HEK293 (cell line): ENCODE measurements around the gene RDH5.

Experiments used
- BCL11B ChIP-seq: fragments of 450-650 bp; formaldehyde crosslinking; IDR thresholded peaks from 2 replicates; pipeline ENCODE4 v1.5.1; 2016; ENCODE audit warnings: low read depth, missing biosample characterization, missing genetic modification characterization
- HOXA7 ChIP-seq: sonication (generic); formaldehyde crosslinking; IDR thresholded peaks from 2 replicates; pipeline ENCODE4 v1.8.1; 2022; ENCODE audit warnings: missing genetic modification reagents, borderline replicate concordance
- MYNN ChIP-seq: fragments of 450-650 bp; formaldehyde crosslinking; IDR thresholded peaks from 2 replicates; pipeline ENCODE4 v1.5.1; 2016; ENCODE audit warnings: missing biosample characterization, missing genetic modification characterization, borderline replicate concordance
- OVOL3 ChIP-seq: fragments of 450-650 bp; formaldehyde crosslinking; IDR thresholded peaks from 2 replicates; pipeline ENCODE4 v1.5.1; 2016; ENCODE audit warnings: missing biosample characterization, missing genetic modification characterization
- ZBTB48 ChIP-seq: fragments of 450-650 bp; formaldehyde crosslinking; IDR thresholded peaks from 2 replicates; pipeline ENCODE4 v1.5.1; 2016; ENCODE audit warnings: missing biosample characterization, missing genetic modification characterization
- ZNF114 ChIP-seq: fragments of 450-650 bp; formaldehyde crosslinking; IDR thresholded peaks from 2 replicates; pipeline ENCODE4 v1.5.0; 2017; ENCODE audit warnings: missing biosample characterization, missing genetic modification characterization
- ZNF211 ChIP-seq: fragments of 450-650 bp; formaldehyde crosslinking; IDR thresholded peaks from 2 replicates; pipeline ENCODE4 v1.5.1; 2016; ENCODE audit warnings: low read depth, missing biosample characterization, missing genetic modification characterization
- ZNF23 ChIP-seq: fragments of 450-650 bp; formaldehyde crosslinking; IDR thresholded peaks from 2 replicates; pipeline ENCODE4 v1.5.1; 2016; ENCODE audit warnings: missing biosample characterization, missing genetic modification characterization, borderline replicate concordance
- ZNF311 ChIP-seq: fragments of 450-650 bp; formaldehyde crosslinking; IDR thresholded peaks from 2 replicates; pipeline ENCODE4 v1.5.1; 2017; ENCODE audit warnings: missing biosample characterization, missing genetic modification characterization, borderline replicate concordance
- ZNF354C ChIP-seq: fragments of 450-650 bp; formaldehyde crosslinking; IDR thresholded peaks from 2 replicates; pipeline ENCODE4 v1.5.1; 2016; ENCODE audit warnings: missing biosample characterization, missing genetic modification characterization, low read depth, borderline replicate concordance
- ZNF366 ChIP-seq: fragments of 450-650 bp; formaldehyde crosslinking; conservative IDR thresholded peaks from 2 replicates; pipeline ENCODE4 v1.5.1; 2016; ENCODE audit warnings: missing biosample characterization, missing genetic modification characterization
- ZNF404 ChIP-seq: fragments of 450-650 bp; formaldehyde crosslinking; IDR thresholded peaks from 2 replicates; pipeline ENCODE4 v1.5.1; 2017; ENCODE audit warnings: missing biosample characterization, missing genetic modification characterization
- ZNF48 ChIP-seq: fragments of 450-650 bp; formaldehyde crosslinking; IDR thresholded peaks from 2 replicates; pipeline ENCODE4 v1.5.1; 2016; ENCODE audit warnings: missing biosample characterization, missing genetic modification characterization
- ZNF501 ChIP-seq: fragments of 450-650 bp; formaldehyde crosslinking; IDR thresholded peaks from 2 replicates; pipeline ENCODE4 v1.5.1; 2016; ENCODE audit warnings: missing biosample characterization, missing genetic modification characterization
- ZNF530 ChIP-seq: fragments of 450-650 bp; formaldehyde crosslinking; IDR thresholded peaks from 2 replicates; pipeline ENCODE4 v1.5.1; 2016; ENCODE audit warnings: low read depth, missing biosample characterization, missing genetic modification characterization
- ZNF549 ChIP-seq: fragments of 450-650 bp; IDR thresholded peaks from 2 replicates; pipeline ENCODE4 v1.5.1; 2018; ENCODE audit warnings: missing biosample characterization, missing genetic modification characterization, mild to moderate bottlenecking, inconsistent platforms, moderate library complexity
- ZNF555 ChIP-seq: fragments of 450-650 bp; formaldehyde crosslinking; conservative IDR thresholded peaks from 2 replicates; pipeline ENCODE4 v1.5.1; 2017; ENCODE audit warnings: missing biosample characterization, mild to moderate bottlenecking, missing genetic modification characterization, inconsistent platforms
- ZNF585B ChIP-seq: fragments of 450-650 bp; formaldehyde crosslinking; IDR thresholded peaks from 2 replicates; pipeline ENCODE4 v1.5.1; 2016; ENCODE audit warnings: missing biosample characterization, missing genetic modification characterization
- ZNF596 ChIP-seq: fragments of 450-650 bp; IDR thresholded peaks from 2 replicates; pipeline ENCODE4 v1.5.0; 2018; ENCODE audit warnings: missing biosample characterization, mild to moderate bottlenecking, missing genetic modification characterization, moderate library complexity
- ZNF621 ChIP-seq: fragments of 450-650 bp; formaldehyde crosslinking; IDR thresholded peaks from 2 replicates; pipeline ENCODE4 v1.5.1; 2017; ENCODE audit warnings: missing biosample characterization, missing genetic modification characterization
- ZNF707 ChIP-seq: fragments of 450-650 bp; formaldehyde crosslinking; IDR thresholded peaks from 2 replicates; pipeline ENCODE4 v1.5.1; 2016; ENCODE audit warnings: missing biosample characterization, missing genetic modification characterization
- ZNF76 ChIP-seq: fragments of 450-650 bp; formaldehyde crosslinking; IDR thresholded peaks from 2 replicates; pipeline ENCODE4; 2016; ENCODE audit warnings: low read depth, missing biosample characterization, missing genetic modification characterization, borderline replicate concordance
- ZSCAN16 ChIP-seq: fragments of 450-650 bp; formaldehyde crosslinking; IDR thresholded peaks from 2 replicates; pipeline ENCODE4 v1.5.1; 2016; ENCODE audit warnings: missing biosample characterization, missing genetic modification characterization
- TF ChIP-seq, protein P1 (sequence below): fragments of 450-650 bp; formaldehyde crosslinking; IDR thresholded peaks from 2 replicates; pipeline ENCODE4 v1.5.1; 2016; ENCODE audit warnings: missing biosample characterization, missing genetic modification characterization
- TF ChIP-seq, protein P2 (sequence below): fragments of 450-650 bp; formaldehyde crosslinking; conservative IDR thresholded peaks from 2 replicates; pipeline ENCODE4 v1.5.1; 2016; ENCODE audit warnings: low read depth, missing biosample characterization, missing genetic modification characterization
- TF ChIP-seq, protein P3 (sequence below): fragments of 450-650 bp; IDR thresholded peaks from 2 replicates; pipeline ENCODE4 v1.5.1; 2018; ENCODE audit warnings: missing biosample characterization, mild to moderate bottlenecking, missing genetic modification characterization
- TF ChIP-seq, protein P4 (sequence below): fragments of 450-650 bp; formaldehyde crosslinking; IDR thresholded peaks from 2 replicates; pipeline ENCODE4 v1.5.1; 2017; ENCODE audit warnings: missing biosample characterization, missing genetic modification characterization
- TF ChIP-seq, protein P5 (sequence below): fragments of 450-650 bp; formaldehyde crosslinking; IDR thresholded peaks from 2 replicates; pipeline ENCODE4 v1.5.1; 2016; ENCODE audit warnings: missing biosample characterization, missing genetic modification characterization
- TF ChIP-seq, protein P6 (sequence below): fragments of 450-650 bp; formaldehyde crosslinking; IDR thresholded peaks from 2 replicates; pipeline ENCODE4 v1.5.1; 2016; ENCODE audit warnings: missing biosample characterization, missing genetic modification characterization

The RDH5 gene

DNA sequence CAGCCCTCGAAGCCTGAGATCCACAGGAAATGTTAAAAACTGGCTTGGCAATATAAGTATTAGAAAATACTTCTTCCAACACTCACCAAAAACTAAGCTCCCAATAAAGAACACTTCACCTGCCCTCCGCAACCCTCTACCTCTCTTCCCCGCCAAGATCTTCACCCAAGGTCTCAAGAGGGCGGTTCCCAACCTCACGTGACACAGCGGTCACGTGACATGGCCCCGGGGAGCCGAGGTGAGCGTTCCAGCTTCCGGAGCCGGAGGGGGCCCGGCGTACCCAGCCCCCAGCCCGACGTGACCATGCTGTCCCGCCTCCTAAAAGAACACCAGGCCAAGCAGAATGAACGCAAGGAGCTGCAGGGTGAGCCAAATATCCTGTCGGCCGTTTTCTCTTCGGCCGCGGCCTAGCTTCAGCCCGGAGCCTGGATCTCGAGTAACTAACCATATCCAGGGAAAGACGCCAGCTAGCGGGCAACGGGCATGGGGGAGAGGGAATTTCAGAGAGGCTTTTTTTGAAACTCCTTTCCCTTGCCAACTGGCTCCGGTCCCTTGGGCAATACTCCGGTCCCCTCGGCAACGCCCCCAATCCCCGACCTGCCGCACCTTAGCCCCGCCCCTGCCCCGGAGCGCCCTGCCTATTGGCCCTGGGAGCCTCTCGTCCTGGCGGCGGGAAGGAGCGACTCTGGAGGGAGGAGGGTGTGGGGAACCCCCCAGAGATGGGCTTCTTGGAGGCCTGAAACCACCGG is 4.2 kb upstream of the RDH5 start, which contains the start of gene BLOC1S1 (continued):
- TF ChIP-seq, protein P1, sequence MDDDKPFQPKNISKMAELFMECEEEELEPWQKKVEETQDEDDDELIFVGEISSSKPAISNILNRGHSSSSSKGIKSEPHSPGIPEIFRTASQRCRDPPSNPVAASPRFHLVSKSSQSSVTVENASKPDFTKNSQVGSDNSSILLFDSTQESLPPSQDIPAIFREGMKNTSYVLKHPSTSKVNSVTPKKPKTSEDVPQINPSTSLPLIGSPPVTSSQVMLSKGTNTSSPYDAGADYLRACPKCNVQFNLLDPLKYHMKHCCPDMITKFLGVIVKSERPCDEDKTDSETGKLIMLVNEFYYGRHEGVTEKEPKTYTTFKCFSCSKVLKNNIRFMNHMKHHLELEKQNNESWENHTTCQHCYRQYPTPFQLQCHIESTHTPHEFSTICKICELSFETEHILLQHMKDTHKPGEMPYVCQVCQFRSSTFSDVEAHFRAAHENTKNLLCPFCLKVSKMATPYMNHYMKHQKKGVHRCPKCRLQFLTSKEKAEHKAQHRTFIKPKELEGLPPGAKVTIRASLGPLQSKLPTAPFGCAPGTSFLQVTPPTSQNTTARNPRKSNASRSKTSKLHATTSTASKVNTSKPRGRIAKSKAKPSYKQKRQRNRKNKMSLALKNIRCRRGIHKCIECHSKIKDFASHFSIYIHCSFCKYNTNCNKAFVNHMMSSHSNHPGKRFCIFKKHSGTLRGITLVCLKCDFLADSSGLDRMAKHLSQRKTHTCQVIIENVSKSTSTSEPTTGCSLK (tag by site-specific recombination), result no peak
- TF ChIP-seq MYNN (tag by site-specific recombination) (peak; percentile 45; the same call in 1 of the 2 replicates), ZNF48 (tag by site-specific recombination) (no peak), ZNF530 (tag by site-specific recombination) (no peak), ZNF585B (no peak), ZNF707 (tag by site-specific recombination) (0 out of 2 replicates have a peak, but pooled peaks have one; percentile 37), ZNF404 (tag by site-specific recombination) (no peak), ZNF23 (tag by site-specific recombination) (no peak; the same call in 1 of the 2 replicates), ZNF211 (tag by site-specific recombination) (no peak), ZNF555 (tag by site-specific recombination) (no peak), BCL11B (no peak), ZNF311 (no peak), ZNF76 (tag by site-specific recombination) (peak; percentile 80), ZNF366 (tag by site-specific recombination) (peak; percentile 51), ZNF114 (tag by site-specific recombination) (no peak), ZBTB48 (tag by site-specific recombination) (peak; percentile 98), OVOL3 (peak; percentile 89), ZNF596 (tag by site-specific recombination) (no peak), ZNF501 (peak; percentile 97), ZNF621 (no peak), ZSCAN16 (0 out of 2 replicates have a peak, but pooled peaks have one; percentile 41), HOXA7 (no peak), ZNF549 (no peak), ZNF354C (tag by site-specific recombination) (no peak)
- TF ChIP-seq, protein P2, sequence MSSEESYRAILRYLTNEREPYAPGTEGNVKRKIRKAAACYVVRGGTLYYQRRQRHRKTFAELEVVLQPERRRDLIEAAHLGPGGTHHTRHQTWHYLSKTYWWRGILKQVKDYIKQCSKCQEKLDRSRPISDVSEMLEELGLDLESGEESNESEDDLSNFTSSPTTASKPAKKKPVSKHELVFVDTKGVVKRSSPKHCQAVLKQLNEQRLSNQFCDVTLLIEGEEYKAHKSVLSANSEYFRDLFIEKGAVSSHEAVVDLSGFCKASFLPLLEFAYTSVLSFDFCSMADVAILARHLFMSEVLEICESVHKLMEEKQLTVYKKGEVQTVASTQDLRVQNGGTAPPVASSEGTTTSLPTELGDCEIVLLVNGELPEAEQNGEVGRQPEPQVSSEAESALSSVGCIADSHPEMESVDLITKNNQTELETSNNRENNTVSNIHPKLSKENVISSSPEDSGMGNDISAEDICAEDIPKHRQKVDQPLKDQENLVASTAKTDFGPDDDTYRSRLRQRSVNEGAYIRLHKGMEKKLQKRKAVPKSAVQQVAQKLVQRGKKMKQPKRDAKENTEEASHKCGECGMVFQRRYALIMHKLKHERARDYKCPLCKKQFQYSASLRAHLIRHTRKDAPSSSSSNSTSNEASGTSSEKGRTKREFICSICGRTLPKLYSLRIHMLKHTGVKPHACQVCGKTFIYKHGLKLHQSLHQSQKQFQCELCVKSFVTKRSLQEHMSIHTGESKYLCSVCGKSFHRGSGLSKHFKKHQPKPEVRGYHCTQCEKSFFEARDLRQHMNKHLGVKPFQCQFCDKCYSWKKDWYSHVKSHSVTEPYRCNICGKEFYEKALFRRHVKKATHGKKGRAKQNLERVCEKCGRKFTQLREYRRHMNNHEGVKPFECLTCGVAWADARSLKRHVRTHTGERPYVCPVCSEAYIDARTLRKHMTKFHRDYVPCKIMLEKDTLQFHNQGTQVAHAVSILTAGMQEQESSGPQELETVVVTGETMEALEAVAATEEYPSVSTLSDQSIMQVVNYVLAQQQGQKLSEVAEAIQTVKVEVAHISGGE (tag by site-specific recombination), result peak; percentile 75
- TF ChIP-seq, protein P3, sequence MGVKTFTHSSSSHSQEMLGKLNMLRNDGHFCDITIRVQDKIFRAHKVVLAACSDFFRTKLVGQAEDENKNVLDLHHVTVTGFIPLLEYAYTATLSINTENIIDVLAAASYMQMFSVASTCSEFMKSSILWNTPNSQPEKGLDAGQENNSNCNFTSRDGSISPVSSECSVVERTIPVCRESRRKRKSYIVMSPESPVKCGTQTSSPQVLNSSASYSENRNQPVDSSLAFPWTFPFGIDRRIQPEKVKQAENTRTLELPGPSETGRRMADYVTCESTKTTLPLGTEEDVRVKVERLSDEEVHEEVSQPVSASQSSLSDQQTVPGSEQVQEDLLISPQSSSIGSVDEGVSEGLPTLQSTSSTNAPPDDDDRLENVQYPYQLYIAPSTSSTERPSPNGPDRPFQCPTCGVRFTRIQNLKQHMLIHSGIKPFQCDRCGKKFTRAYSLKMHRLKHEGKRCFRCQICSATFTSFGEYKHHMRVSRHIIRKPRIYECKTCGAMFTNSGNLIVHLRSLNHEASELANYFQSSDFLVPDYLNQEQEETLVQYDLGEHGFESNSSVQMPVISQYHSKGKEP, result 0 out of 2 replicates have a peak, but pooled peaks have one; percentile 25
- TF ChIP-seq, protein P4, sequence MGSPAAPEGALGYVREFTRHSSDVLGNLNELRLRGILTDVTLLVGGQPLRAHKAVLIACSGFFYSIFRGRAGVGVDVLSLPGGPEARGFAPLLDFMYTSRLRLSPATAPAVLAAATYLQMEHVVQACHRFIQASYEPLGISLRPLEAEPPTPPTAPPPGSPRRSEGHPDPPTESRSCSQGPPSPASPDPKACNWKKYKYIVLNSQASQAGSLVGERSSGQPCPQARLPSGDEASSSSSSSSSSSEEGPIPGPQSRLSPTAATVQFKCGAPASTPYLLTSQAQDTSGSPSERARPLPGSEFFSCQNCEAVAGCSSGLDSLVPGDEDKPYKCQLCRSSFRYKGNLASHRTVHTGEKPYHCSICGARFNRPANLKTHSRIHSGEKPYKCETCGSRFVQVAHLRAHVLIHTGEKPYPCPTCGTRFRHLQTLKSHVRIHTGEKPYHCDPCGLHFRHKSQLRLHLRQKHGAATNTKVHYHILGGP (tag by site-specific recombination), result 0 out of 2 replicates have a peak, but pooled peaks have one; percentile 22
- TF ChIP-seq, protein P5, sequence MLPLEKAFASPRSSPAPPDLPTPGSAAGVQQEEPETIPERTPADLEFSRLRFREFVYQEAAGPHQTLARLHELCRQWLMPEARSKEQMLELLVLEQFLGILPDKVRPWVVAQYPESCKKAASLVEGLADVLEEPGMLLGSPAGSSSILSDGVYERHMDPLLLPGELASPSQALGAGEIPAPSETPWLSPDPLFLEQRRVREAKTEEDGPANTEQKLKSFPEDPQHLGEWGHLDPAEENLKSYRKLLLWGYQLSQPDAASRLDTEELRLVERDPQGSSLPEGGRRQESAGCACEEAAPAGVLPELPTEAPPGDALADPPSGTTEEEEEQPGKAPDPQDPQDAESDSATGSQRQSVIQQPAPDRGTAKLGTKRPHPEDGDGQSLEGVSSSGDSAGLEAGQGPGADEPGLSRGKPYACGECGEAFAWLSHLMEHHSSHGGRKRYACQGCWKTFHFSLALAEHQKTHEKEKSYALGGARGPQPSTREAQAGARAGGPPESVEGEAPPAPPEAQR (tag by site-specific recombination), result no peak
- TF ChIP-seq, protein P6, sequence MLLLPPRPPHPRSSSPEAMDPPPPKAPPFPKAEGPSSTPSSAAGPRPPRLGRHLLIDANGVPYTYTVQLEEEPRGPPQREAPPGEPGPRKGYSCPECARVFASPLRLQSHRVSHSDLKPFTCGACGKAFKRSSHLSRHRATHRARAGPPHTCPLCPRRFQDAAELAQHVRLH, result peak; percentile 95
